Measurements from ENCODE around the gene LRRC23.

Gene LRRC23

GRCh38 chr12:6937481-6938352 lies 33.1 kb downstream of the LRRC23 start:
- peaks cover 42% of the 10 kb centered on the region for H3K36me3 Mint-ChIP-seq (ENCODE audit: low read depth)
- H3K9me3 Mint-ChIP-seq: no peaks in the 10 kb centered on the region
- H3K27me3 Mint-ChIP-seq: no peaks in the 10 kb centered on the region
- peak overlapping the region; percentile 93 for H3K4me3 Mint-ChIP-seq
- peaks cover 60% of the 10 kb centered on the region for H3K4me1 Mint-ChIP-seq (ENCODE audit: low read depth)
- peak overlapping the region; percentile 99 for H3K27ac Mint-ChIP-seq

GRCh38 chr12:6938353-6939190 lies 34.0 kb downstream of the LRRC23 start:
- Mint-ChIP-seq H3K9me3 (no peaks in the 10 kb centered on the region), H3K4me1 (ENCODE audit: low read depth) (peaks cover 60% of the 10 kb centered on the region), H3K36me3 (ENCODE audit: low read depth) (peaks cover 43% of the 10 kb centered on the region), H3K27me3 (peaks cover 2% of the 10 kb centered on the region), H3K27ac (peak overlapping the region; percentile 99), H3K4me3 (peak overlapping the region; percentile 93)

- H3K27me3 Mint-ChIP-seq: peaks cover 4% of the 10 kb centered on the region
- peak overlapping the region; percentile 70 for H3K4me3 Mint-ChIP-seq
- H3K27ac Mint-ChIP-seq: peak overlapping the region; percentile 85
- no peaks in the 10 kb centered on the region for H3K9me3 Mint-ChIP-seq
- peaks cover 40% of the 10 kb centered on the region for H3K36me3 Mint-ChIP-seq (ENCODE audit: low read depth)
- H3K4me1 Mint-ChIP-seq (ENCODE audit: low read depth): peaks cover 61% of the 10 kb centered on the region
Observed at GRCh38 chr12:6939191-6939540, 34.5 kb downstream of the LRRC23 start.

GRCh38 chr12:6941267-6941666 lies 36.6 kb downstream of the LRRC23 start:
- peaks cover 60% of the 10 kb centered on the region for H3K4me1 Mint-ChIP-seq (ENCODE audit: low read depth)
- H3K27me3 Mint-ChIP-seq: peaks cover 4% of the 10 kb centered on the region
- no peaks in the 10 kb centered on the region for H3K9me3 Mint-ChIP-seq
- no peak overlapping the region for H3K27ac Mint-ChIP-seq
- H3K4me3 Mint-ChIP-seq: no peak overlapping the region
- H3K36me3 Mint-ChIP-seq (ENCODE audit: low read depth): peaks cover 37% of the 10 kb centered on the region

- H3K4me1 Mint-ChIP-seq (ENCODE audit: low read depth): peaks cover 60% of the 10 kb centered on the region
- peaks cover 32% of the 10 kb centered on the region for H3K36me3 Mint-ChIP-seq (ENCODE audit: low read depth)
- H3K27ac Mint-ChIP-seq: no peak overlapping the region
- no peak overlapping the region for H3K4me3 Mint-ChIP-seq
- peaks cover 4% of the 10 kb centered on the region for H3K27me3 Mint-ChIP-seq
- no peaks in the 10 kb centered on the region for H3K9me3 Mint-ChIP-seq
Observed at GRCh38 chr12:6941782-6942181, 37.2 kb downstream of the LRRC23 start.

- Mint-ChIP-seq H3K36me3 (ENCODE audit: low read depth) (peaks cover 31% of the 10 kb centered on the region), H3K27me3 (peaks cover 4% of the 10 kb centered on the region), H3K27ac (peak overlapping the region; percentile 99), H3K9me3 (no peaks in the 10 kb centered on the region), H3K4me3 (no peak overlapping the region), H3K4me1 (ENCODE audit: low read depth) (peaks cover 63% of the 10 kb centered on the region)
Observed at GRCh38 chr12:6942331-6942665, 37.7 kb downstream of the LRRC23 start.

GRCh38 chr12:6943389-6943721 lies 38.7 kb downstream of the LRRC23 start:
- peak overlapping the region; percentile 98 for H3K4me3 Mint-ChIP-seq
- peaks cover 4% of the 10 kb centered on the region for H3K27me3 Mint-ChIP-seq
- H3K36me3 Mint-ChIP-seq (ENCODE audit: low read depth): peaks cover 31% of the 10 kb centered on the region
- no peaks in the 10 kb centered on the region for H3K9me3 Mint-ChIP-seq
- H3K27ac Mint-ChIP-seq: peak overlapping the region; percentile 99
- H3K4me1 Mint-ChIP-seq (ENCODE audit: low read depth): peaks cover 68% of the 10 kb centered on the region

- H3K9me3 Mint-ChIP-seq: no peaks in the 10 kb centered on the region
- H3K27ac Mint-ChIP-seq: peak within 1 kb of the TSS; percentile 99
- peaks cover 4% of the 10 kb centered on the region for H3K27me3 Mint-ChIP-seq
- peaks cover 31% of the 10 kb centered on the region for H3K36me3 Mint-ChIP-seq (ENCODE audit: low read depth)
- peaks cover 71% of the 10 kb centered on the region for H3K4me1 Mint-ChIP-seq (ENCODE audit: low read depth)
- peak within 1 kb of the TSS; percentile 98 for H3K4me3 Mint-ChIP-seq
Observed at GRCh38 chr12:6943722-6944380, 39.2 kb downstream of the LRRC23 start, which contains the start of the genes C12orf57 and RNU7-1. TSS of gene C12orf57 (plus strand) at chr12:6944022. CDS start at chr12:6944122, 100 bp downstream. TSS of gene RNU7-1 (plus strand) at chr12:6943816.

GRCh38 chr12:6944381-6945186 lies 40.0 kb downstream of the LRRC23 start:
- peaks cover 4% of the 10 kb centered on the region for H3K27me3 Mint-ChIP-seq
- peaks cover 71% of the 10 kb centered on the region for H3K4me1 Mint-ChIP-seq (ENCODE audit: low read depth)
- H3K27ac Mint-ChIP-seq: peak overlapping the region; percentile 99
- H3K9me3 Mint-ChIP-seq: no peaks in the 10 kb centered on the region
- H3K4me3 Mint-ChIP-seq: peak overlapping the region; percentile 98
- H3K36me3 Mint-ChIP-seq (ENCODE audit: low read depth): peaks cover 26% of the 10 kb centered on the region

GRCh38 chr12:6945613-6946012 lies 41.0 kb downstream of the LRRC23 start:
- peaks cover 23% of the 10 kb centered on the region for H3K36me3 Mint-ChIP-seq (ENCODE audit: low read depth)
- H3K4me3 Mint-ChIP-seq: peak overlapping the region; percentile 98
- H3K27ac Mint-ChIP-seq: peak overlapping the region; percentile 99
- peaks cover 81% of the 10 kb centered on the region for H3K4me1 Mint-ChIP-seq (ENCODE audit: low read depth)
- H3K9me3 Mint-ChIP-seq: no peaks in the 10 kb centered on the region
- H3K27me3 Mint-ChIP-seq: peaks cover 4% of the 10 kb centered on the region

- Mint-ChIP-seq H3K27ac (peak overlapping the region; percentile 99), H3K27me3 (peaks cover 4% of the 10 kb centered on the region), H3K4me3 (peak overlapping the region; percentile 98), H3K9me3 (no peaks in the 10 kb centered on the region), H3K36me3 (ENCODE audit: low read depth) (peaks cover 23% of the 10 kb centered on the region), H3K4me1 (ENCODE audit: low read depth) (peaks cover 86% of the 10 kb centered on the region)
Observed at GRCh38 chr12:6946033-6946919, 41.7 kb downstream of the LRRC23 start.

- peak overlapping the region; percentile 98 for H3K4me3 Mint-ChIP-seq
- H3K27ac Mint-ChIP-seq: peak overlapping the region; percentile 99
- H3K36me3 Mint-ChIP-seq (ENCODE audit: low read depth): peaks cover 23% of the 10 kb centered on the region
- H3K9me3 Mint-ChIP-seq: no peaks in the 10 kb centered on the region
- peaks cover 86% of the 10 kb centered on the region for H3K4me1 Mint-ChIP-seq (ENCODE audit: low read depth)
- peaks cover 4% of the 10 kb centered on the region for H3K27me3 Mint-ChIP-seq
Observed at GRCh38 chr12:6946920-6947374, 42.3 kb downstream of the LRRC23 start.

GRCh38 chr12:6947615-6948014 lies 43.0 kb downstream of the LRRC23 start:
- Mint-ChIP-seq H3K27me3 (peaks cover 4% of the 10 kb centered on the region), H3K4me1 (ENCODE audit: low read depth) (peaks cover 80% of the 10 kb centered on the region), H3K27ac (peak overlapping the region; percentile 85), H3K4me3 (peak overlapping the region; percentile 98), H3K9me3 (no peaks in the 10 kb centered on the region), H3K36me3 (ENCODE audit: low read depth) (peaks cover 28% of the 10 kb centered on the region)
